Measurements from ENCODE around the gene PPP1R13B. TPM values are rescaled to one million over a fixed set of nuclear protein-coding genes. Genes with fewer than 3 reads are reported as not detected.

The PPP1R13B gene
- total RNA-seq, 1 donor from 2014 or later: 40.3 TPM

DNA sequence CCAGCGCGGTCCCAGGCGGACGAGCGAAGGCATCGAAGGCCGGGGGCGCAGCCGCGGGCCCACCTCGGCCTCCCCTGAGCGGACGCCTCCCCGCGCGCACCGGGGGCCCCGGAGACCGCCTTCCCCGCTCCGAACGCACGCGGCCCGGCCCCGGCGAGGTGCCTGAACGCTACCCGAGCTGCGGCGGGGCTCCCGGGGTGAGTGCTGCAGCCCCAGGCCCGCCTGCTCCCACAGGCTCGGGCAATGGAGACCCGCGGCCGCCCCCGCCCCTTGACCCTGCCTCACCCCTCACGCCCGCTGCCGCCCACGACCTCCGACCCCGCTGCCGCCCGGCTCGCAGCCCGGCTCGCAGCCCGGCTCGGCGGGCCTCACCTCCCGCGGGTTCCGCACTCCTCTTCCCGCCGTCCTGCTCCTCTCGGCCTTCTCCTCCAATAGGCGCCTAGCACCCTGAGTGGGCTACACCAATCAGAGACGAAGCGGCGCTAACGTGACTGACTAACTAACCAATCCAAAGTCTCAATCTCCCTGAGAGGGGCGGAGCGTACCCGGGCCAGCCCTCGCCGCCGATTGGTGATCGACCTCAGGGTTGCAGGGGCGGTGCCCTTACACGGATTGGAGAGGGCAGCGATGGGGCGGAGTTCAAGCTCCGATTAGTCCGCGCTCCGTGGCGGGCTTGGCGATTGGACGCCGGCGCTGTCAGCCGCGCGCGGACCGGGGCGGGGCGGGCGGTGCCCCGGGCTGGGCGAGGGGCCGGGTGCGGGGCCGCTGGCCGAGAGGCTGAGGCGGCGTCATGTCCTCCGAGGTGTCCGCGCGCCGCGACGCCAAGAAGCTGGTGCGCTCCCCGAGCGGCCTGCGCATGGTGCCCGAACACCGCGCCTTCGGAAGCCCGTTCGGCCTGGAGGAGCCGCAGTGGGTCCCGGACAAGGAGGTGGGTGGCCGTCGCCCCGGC, 132.0 kb downstream of the PPP1R13B start, which contains the start of the genes XRCC3 and ZFYVE21:
TSS of gene XRCC3 (minus strand) at position 400 of the 949 bp plus-strand sequence. CDS start 4,364 bp downstream, outside the sequence.
TSS of gene ZFYVE21 (plus strand) at position 759 of the 949 bp plus-strand sequence. CDS start at position 791, 32 bp downstream.
- DNase-seq (ENCODE audit: low spot score, unreplicated experiment): peak; percentile 100
- Mint-ChIP-seq H3K4me3 (ENCODE audit: low read depth) (peak within 1 kb of the TSS; percentile 82), H3K9me3 (ENCODE audit: low read depth) (no peaks in the 10 kb centered on the region), H3K36me3 (ENCODE audit: insufficient read depth) (peaks cover 3% of the 10 kb centered on the region), H3K27me3 (no peaks in the 10 kb centered on the region), H3K4me1 (ENCODE audit: low read depth) (peaks cover 22% of the 10 kb centered on the region), H3K27ac (peak within 1 kb of the TSS; percentile 96)
- TF ChIP-seq, protein P1, sequence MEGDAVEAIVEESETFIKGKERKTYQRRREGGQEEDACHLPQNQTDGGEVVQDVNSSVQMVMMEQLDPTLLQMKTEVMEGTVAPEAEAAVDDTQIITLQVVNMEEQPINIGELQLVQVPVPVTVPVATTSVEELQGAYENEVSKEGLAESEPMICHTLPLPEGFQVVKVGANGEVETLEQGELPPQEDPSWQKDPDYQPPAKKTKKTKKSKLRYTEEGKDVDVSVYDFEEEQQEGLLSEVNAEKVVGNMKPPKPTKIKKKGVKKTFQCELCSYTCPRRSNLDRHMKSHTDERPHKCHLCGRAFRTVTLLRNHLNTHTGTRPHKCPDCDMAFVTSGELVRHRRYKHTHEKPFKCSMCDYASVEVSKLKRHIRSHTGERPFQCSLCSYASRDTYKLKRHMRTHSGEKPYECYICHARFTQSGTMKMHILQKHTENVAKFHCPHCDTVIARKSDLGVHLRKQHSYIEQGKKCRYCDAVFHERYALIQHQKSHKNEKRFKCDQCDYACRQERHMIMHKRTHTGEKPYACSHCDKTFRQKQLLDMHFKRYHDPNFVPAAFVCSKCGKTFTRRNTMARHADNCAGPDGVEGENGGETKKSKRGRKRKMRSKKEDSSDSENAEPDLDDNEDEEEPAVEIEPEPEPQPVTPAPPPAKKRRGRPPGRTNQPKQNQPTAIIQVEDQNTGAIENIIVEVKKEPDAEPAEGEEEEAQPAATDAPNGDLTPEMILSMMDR (IDR thresholded peaks at IDR 0.05; ENCODE audit: unreplicated experiment): no peak

GRCh38 chr14:103714063-103714724, 133.2 kb downstream of the PPP1R13B start:
- Mint-ChIP-seq H3K9me3 (ENCODE audit: low read depth) (no peaks in the 10 kb centered on the region), H3K4me1 (ENCODE audit: low read depth) (peaks cover 22% of the 10 kb centered on the region), H3K36me3 (ENCODE audit: insufficient read depth) (peaks cover 3% of the 10 kb centered on the region), H3K4me3 (ENCODE audit: low read depth) (peak overlapping the region; percentile 82), H3K27me3 (no peaks in the 10 kb centered on the region), H3K27ac (peak overlapping the region; percentile 82)
- TF ChIP-seq, protein P1 (IDR thresholded peaks at IDR 0.05; ENCODE audit: unreplicated experiment): no peak
- DNase-seq (ENCODE audit: low spot score, unreplicated experiment): no peak

GRCh38 chr14:103713304-103714062, 133.9 kb downstream of the PPP1R13B start:
- H3K9me3 Mint-ChIP-seq (ENCODE audit: low read depth): no peaks in the 10 kb centered on the region
- DNase-seq (ENCODE audit: low spot score, unreplicated experiment): no peak
- peaks cover 3% of the 10 kb centered on the region for H3K36me3 Mint-ChIP-seq (ENCODE audit: insufficient read depth)
- H3K4me1 Mint-ChIP-seq (ENCODE audit: low read depth): peaks cover 18% of the 10 kb centered on the region
- H3K27ac Mint-ChIP-seq: peak overlapping the region; percentile 82
- H3K27me3 Mint-ChIP-seq: no peaks in the 10 kb centered on the region
- H3K4me3 Mint-ChIP-seq (ENCODE audit: low read depth): peak overlapping the region; percentile 82
- TF ChIP-seq, protein P1 (IDR thresholded peaks at IDR 0.05; ENCODE audit: unreplicated experiment): no peak

GRCh38 chr14:103712633-103713247, 134.6 kb downstream of the PPP1R13B start:
- H3K9me3 Mint-ChIP-seq (ENCODE audit: low read depth): no peaks in the 10 kb centered on the region
- H3K4me1 Mint-ChIP-seq (ENCODE audit: low read depth): peaks cover 14% of the 10 kb centered on the region
- H3K27me3 Mint-ChIP-seq: no peaks in the 10 kb centered on the region
- TF ChIP-seq, protein P1 (IDR thresholded peaks at IDR 0.05; ENCODE audit: unreplicated experiment): no peak
- no peak overlapping the region for H3K27ac Mint-ChIP-seq
- no peak for DNase-seq (ENCODE audit: low spot score, unreplicated experiment)
- H3K36me3 Mint-ChIP-seq (ENCODE audit: insufficient read depth): peaks cover 1% of the 10 kb centered on the region
- no peak overlapping the region for H3K4me3 Mint-ChIP-seq (ENCODE audit: low read depth)
